CD4-positive, CD25-positive, alpha-beta regulatory T cell (primary cell): ENCODE results near the gene TMED4. TPM values are rescaled to one million over a fixed set of nuclear protein-coding genes. Genes with fewer than 3 reads are reported as not detected.

Source experiments
- ATAC-seq, 2 donors: fragments of 150-1000 bp; cut with Tn5 transposase; one replicate each; pipeline ENCODE4 v1.10.0; 2021; ENCODE audit warnings: low read depth in 2 of 2, moderate number of reproducible peaks in 2 of 2, moderate library complexity in 1 of 2
- DNase-seq, 3 donors: peaks; one replicate each; pipeline versions ENCODE4 v3.0.0 to v3.0.0-alpha.2; 2012 to 2022; ENCODE audit warnings: mixed read lengths in 1 of 3
- H3K27ac ChIP-seq: one replicate; pipeline ENCODE4 v1.7.0; 2013; ENCODE audit warnings: mild to moderate bottlenecking, low read length; ENCODE audit not compliant: insufficient read depth, poor library complexity, severe bottlenecking
- H3K27me3 ChIP-seq: one replicate; pipeline ENCODE4 v1.7.0; 2013; ENCODE audit warnings: low read length; ENCODE audit not compliant: control insufficient read depth, insufficient read depth
- H3K36me3 ChIP-seq: one replicate; pipeline ENCODE4 v1.7.0; 2013; ENCODE audit warnings: mild to moderate bottlenecking, low read length, moderate library complexity; ENCODE audit not compliant: control insufficient read depth, insufficient read depth
- H3K4me1 ChIP-seq: 2 replicates; pipeline ENCODE4 v1.7.0; 2013; ENCODE audit warnings: mild to moderate bottlenecking, low read length; ENCODE audit not compliant: insufficient read depth, control insufficient read depth, poor library complexity, severe bottlenecking
- H3K4me3 ChIP-seq: one replicate; pipeline ENCODE4 v1.7.0; 2013; ENCODE audit warnings: low read depth, mild to moderate bottlenecking, low read length, moderate library complexity
- H3K9me3 ChIP-seq, 2 experiments: 1 replicate in 1 of 2; 2 replicates in 1 of 2; pipeline ENCODE4 v1.7.0; 2013; ENCODE audit warnings: low read length in 2 of 2, mild to moderate bottlenecking in 1 of 2, moderate library complexity in 1 of 2; ENCODE audit not compliant: control insufficient read depth in 2 of 2
- H3K27ac Mint-ChIP-seq, 3 donors: one replicate each; pipeline ENCODE4 v1.8.0; 2020 to 2022; ENCODE audit warnings: mild to moderate bottlenecking in 3 of 3, mixed read lengths in 3 of 3, moderate library complexity in 2 of 3
- H3K27me3 Mint-ChIP-seq: one replicate; pipeline ENCODE4 v1.8.0; 2022; ENCODE audit warnings: mild to moderate bottlenecking, mixed read lengths
- H3K36me3 Mint-ChIP-seq: one replicate; pipeline ENCODE4 v1.8.0; 2020; ENCODE audit warnings: mixed read lengths
- H3K4me1 Mint-ChIP-seq, 4 donors: one replicate each; pipeline ENCODE4 v1.8.0; 2020 to 2022; ENCODE audit warnings: mixed read lengths in 4 of 4, mild to moderate bottlenecking in 1 of 4
- H3K4me3 Mint-ChIP-seq, 4 donors: one replicate each; pipeline ENCODE4 v1.8.0; 2020 to 2022; ENCODE audit warnings: mild to moderate bottlenecking in 4 of 4, mixed read lengths in 4 of 4, moderate library complexity in 3 of 4
- H3K9me3 Mint-ChIP-seq, 7 donors: one replicate each; pipeline ENCODE4 v1.8.0; 2020 to 2022; ENCODE audit warnings: mixed read lengths in 7 of 7, mild to moderate bottlenecking in 3 of 7, moderate library complexity in 2 of 7
- polyA plus RNA-seq, 4 donors: library from polyadenylated mRNA; unstranded; fragments of 300-500 nt; fragmentation: Illumina TruSeq; gene quantifications; one replicate each; pipeline ENCODE4 v1.2.3, GENCODE V29; 2021
- total RNA-seq: library from RNA; stranded (reverse); gene quantifications from one replicate; pipeline ENCODE4 v1.2.3, GENCODE V29; 2022

Gene TMED4
- 97.5 TPM for total RNA-seq
- 10 to 100 TPM; 67.6 to 85.4 (median 74.9) TPM for polyA plus RNA-seq

DNA sequence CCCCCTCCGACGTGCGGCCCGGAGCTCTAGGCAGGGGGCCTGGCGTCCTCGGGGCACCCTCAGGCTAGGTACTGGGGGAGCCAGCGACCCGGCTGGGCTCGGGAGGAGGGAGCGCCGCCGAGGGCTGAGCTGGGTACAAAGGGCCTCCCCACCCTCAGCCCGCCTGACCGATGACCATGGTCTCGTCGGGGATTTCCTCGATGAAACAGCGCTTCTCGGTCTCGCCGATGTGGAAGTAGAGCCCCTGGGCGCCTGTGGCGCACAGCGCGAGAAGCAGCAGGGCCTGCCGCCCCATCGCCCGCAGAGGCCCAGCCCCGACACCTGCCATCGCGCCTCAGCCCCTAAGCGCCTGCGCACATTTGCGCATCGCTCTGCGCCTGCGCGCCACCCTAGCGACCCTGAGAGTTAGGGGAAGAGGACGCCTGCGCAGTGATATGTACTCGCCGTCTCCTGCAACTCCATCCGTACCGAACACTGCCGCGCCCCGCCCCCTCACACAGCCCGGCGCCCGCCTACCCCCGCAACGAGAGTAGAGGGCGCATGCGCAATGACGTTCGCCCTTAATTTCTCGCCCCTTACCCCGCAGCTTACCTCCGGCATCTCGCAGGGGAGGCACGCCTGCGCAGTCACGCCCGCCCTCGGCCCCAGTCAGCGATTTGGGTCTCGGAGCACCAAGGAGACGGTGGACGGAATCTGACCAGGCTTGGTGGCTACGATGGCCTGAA is at the start of gene TMED4:
TMED4 (minus strand) TSS at position 353 of the 725 bp plus-strand sequence; CDS start at position 328, 25 bp downstream.
- Histone ChIP-seq H3K4me3 (peak within 1 kb of the TSS; percentile 87), H3K27ac (peak within 1 kb of the TSS; percentile 96), H3K9me3 (no peaks in the 10 kb centered on the region), H3K36me3 (peaks cover 22% of the 10 kb centered on the region), H3K4me1 (peaks cover 24% of the 10 kb centered on the region), H3K27me3 (no peaks in the 10 kb centered on the region)
- ATAC-seq (peak; percentile 88 to 89), DNase-seq (peak; percentile 99 to 100 (median 100))
- Mint-ChIP-seq H3K9me3 (no peaks in the 10 kb centered on the region), H3K27ac (peak within 1 kb of the TSS; percentile 98 to 99 (median 99)), H3K36me3 (peaks cover 17% of the 10 kb centered on the region), H3K4me3 (peak within 1 kb of the TSS; percentile 93 to 97 (median 94)), H3K4me1 (peaks cover 4 to 49% (median 26%) of the 10 kb centered on the region in 4 donors), H3K27me3 (peaks cover 6% of the 10 kb centered on the region)

DNA sequence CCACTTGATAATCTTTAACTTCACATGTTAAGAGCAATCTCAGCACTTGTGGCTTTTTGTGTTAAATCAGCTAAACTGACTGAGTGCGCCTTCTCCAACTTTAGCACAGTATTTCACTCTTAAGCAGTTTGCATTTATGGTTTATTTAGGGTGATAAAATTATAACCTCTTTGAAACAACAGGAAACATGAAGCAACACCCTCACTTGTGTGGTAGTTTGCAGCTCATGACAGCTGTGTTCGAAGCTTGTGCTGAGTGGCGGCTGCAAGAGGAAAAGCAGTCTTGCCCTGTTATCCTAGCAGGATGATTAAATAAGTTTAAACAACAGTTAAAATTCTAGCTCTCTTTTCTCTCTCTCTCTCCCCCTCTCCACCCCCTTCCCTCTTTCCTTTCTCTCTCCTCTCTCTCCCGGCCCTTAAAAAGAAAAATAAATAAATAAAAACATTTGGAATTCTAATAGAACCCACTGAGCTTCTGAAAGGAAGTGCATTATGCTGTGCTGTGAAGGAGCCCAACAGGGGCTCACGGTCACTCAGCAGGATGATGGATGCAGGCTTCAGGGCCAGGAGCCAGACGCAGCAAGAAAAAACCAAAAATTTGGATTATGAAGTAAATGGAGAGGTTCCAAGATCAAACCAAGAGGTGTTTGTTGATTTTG is 49.6 kb upstream of the TMED4 start:
- peaks cover 32 to 91% (median 61%) of the 10 kb centered on the region in 4 donors for H3K4me1 Mint-ChIP-seq
- peaks cover 0 to 2% (median 0%) of the 10 kb centered on the region in 7 donors for H3K9me3 Mint-ChIP-seq
- Histone ChIP-seq H3K4me1 (peaks cover 99% of the 10 kb centered on the region), H3K27ac (peak overlapping the region; percentile 98), H3K36me3 (no peaks in the 10 kb centered on the region), H3K27me3 (no peaks in the 10 kb centered on the region), H3K4me3 (peak overlapping the region; percentile 74), H3K9me3 (no peaks in the 10 kb centered on the region)
- H3K27me3 Mint-ChIP-seq = no peaks in the 10 kb centered on the region
- peak overlapping the region; percentile 97 to 99 (median 98) for H3K27ac Mint-ChIP-seq
- DNase-seq (peak; percentile 33 to 92 (median 79)), ATAC-seq (peak; percentile 65 to 75)
- H3K4me3 Mint-ChIP-seq = peak overlapping the region; percentile 80 to 93 (median 82)
- H3K36me3 Mint-ChIP-seq = peaks cover 12% of the 10 kb centered on the region

GRCh38 chr7:44630792-44631457 is 48.9 kb upstream of the TMED4 start:
- Histone ChIP-seq H3K36me3 (no peaks in the 10 kb centered on the region), H3K4me1 (peaks cover 99% of the 10 kb centered on the region), H3K27ac (peak overlapping the region; percentile 98), H3K4me3 (peak overlapping the region; percentile 74), H3K9me3 (no peaks in the 10 kb centered on the region), H3K27me3 (no peaks in the 10 kb centered on the region)
- ATAC-seq = peak in 1 of 2 donors; percentile 1
- peaks cover 15% of the 10 kb centered on the region for H3K36me3 Mint-ChIP-seq
- H3K27me3 Mint-ChIP-seq = no peaks in the 10 kb centered on the region
- peaks cover 0 to 5% (median 0%) of the 10 kb centered on the region in 7 donors for H3K9me3 Mint-ChIP-seq
- DNase-seq = no peak
- peak overlapping the region; percentile 97 to 99 (median 98) for H3K27ac Mint-ChIP-seq
- H3K4me1 Mint-ChIP-seq = peaks cover 32 to 91% (median 68%) of the 10 kb centered on the region in 4 donors
- H3K4me3 Mint-ChIP-seq = peak overlapping the region; percentile 80 to 93 (median 82)

DNA sequence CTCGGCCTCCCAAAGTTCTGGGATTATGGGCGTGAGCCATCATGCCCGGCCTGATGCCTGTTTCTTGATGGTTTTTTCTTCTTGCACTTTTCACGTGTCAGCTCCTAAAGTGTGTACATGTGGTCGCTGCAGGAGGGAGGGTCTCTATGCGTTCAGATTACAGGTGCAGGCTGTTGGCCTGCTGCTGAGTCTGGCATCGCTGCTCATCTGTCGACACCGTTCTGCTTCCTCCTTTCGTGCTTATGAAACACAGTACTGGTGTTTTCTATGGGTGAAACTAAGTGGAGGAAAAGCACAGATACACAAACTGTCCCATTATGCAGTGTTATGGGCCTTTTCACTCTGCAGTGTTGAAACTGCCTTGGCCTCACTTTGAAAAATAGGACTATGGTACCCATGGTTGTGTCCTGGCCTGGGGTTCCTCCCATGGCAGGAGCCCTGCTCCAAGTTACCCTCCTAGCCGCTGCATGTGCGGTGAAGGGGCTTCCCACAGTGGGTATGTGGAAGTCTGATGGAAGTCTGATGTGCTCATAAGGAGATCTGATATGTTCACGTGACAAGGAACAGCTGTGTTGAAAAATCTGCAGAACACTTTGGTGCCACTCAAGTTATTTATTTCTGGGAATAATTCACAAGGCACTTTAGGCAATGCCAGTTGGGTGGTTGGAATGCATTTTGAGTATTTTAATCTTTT is 47.9 kb upstream of the TMED4 start:
- H3K9me3 Mint-ChIP-seq = peaks cover 0 to 5% (median 0%) of the 10 kb centered on the region in 7 donors
- DNase-seq = no peak
- peaks cover 32 to 91% (median 66%) of the 10 kb centered on the region in 4 donors for H3K4me1 Mint-ChIP-seq
- peak overlapping the region; percentile 97 to 99 (median 98) for H3K27ac Mint-ChIP-seq
- peak overlapping the region; percentile 98 for H3K27ac ChIP-seq
- no peak for ATAC-seq
- no peaks in the 10 kb centered on the region for H3K27me3 Mint-ChIP-seq
- H3K9me3 ChIP-seq = no peaks in the 10 kb centered on the region
- peaks cover 21% of the 10 kb centered on the region for H3K36me3 Mint-ChIP-seq
- H3K4me1 ChIP-seq = peaks cover 99% of the 10 kb centered on the region
- H3K27me3 ChIP-seq = no peaks in the 10 kb centered on the region
- peak overlapping the region; percentile 74 for H3K4me3 ChIP-seq
- peak overlapping the region; percentile 28 to 93 (median 80) for H3K4me3 Mint-ChIP-seq
- peaks cover 3% of the 10 kb centered on the region for H3K36me3 ChIP-seq

DNA sequence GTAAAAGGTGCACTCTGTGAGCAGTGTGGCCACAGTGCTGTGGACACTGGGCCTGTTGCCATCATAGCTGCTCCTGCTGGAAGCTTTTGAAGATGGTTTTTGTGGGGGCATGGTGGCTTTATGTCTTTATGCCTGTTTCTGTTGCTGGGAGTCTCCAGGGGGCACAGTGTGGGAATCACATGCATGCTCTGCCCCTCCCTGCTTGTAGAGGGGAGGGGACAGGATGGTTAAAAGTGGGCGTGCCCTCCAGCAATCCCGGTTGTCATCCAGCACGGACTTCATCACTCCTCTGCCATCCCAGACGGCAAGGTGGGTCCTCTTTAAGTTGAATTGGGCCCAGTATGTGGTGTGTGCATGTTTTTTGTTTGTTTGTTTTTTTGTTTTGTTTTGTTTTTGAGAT is 44.6 kb upstream of the TMED4 start:
- Histone ChIP-seq H3K27ac (peak overlapping the region; percentile 98), H3K27me3 (no peaks in the 10 kb centered on the region), H3K4me1 (peaks cover 99% of the 10 kb centered on the region), H3K9me3 (no peaks in the 10 kb centered on the region), H3K4me3 (peak overlapping the region; percentile 80), H3K36me3 (peaks cover 9% of the 10 kb centered on the region)
- H3K9me3 Mint-ChIP-seq = peaks cover 0 to 5% (median 0%) of the 10 kb centered on the region in 7 donors
- peak overlapping the region; percentile 82 to 92 (median 86) for H3K4me3 Mint-ChIP-seq
- DNase-seq (no peak), ATAC-seq (no peak)
- peak overlapping the region; percentile 93 to 94 (median 94) for H3K27ac Mint-ChIP-seq
- peaks cover 28 to 91% (median 73%) of the 10 kb centered on the region in 4 donors for H3K4me1 Mint-ChIP-seq
- peaks cover 25% of the 10 kb centered on the region for H3K36me3 Mint-ChIP-seq
- H3K27me3 Mint-ChIP-seq = no peaks in the 10 kb centered on the region

GRCh38 chr7:44625526-44626471 is 43.8 kb upstream of the TMED4 start:
- Mint-ChIP-seq H3K4me3 (peak overlapping the region; percentile 82 to 93 (median 86)), H3K36me3 (peaks cover 22% of the 10 kb centered on the region), H3K27ac (peak overlapping the region; percentile 93 to 94 (median 94)), H3K9me3 (peaks cover 0 to 5% (median 0%) of the 10 kb centered on the region in 7 donors), H3K4me1 (peaks cover 28 to 91% (median 73%) of the 10 kb centered on the region in 4 donors), H3K27me3 (no peaks in the 10 kb centered on the region)
- Histone ChIP-seq H3K36me3 (peaks cover 9% of the 10 kb centered on the region), H3K27ac (peak overlapping the region; percentile 98), H3K4me3 (peak overlapping the region; percentile 80), H3K9me3 (no peaks in the 10 kb centered on the region), H3K27me3 (no peaks in the 10 kb centered on the region), H3K4me1 (peaks cover 97% of the 10 kb centered on the region)
- DNase-seq (peak in 1 of 3 donors; percentile 54), ATAC-seq (no peak)
